ENCODE results near the gene SMYD3. TPM values are rescaled to one million over a fixed set of nuclear protein-coding genes. Genes with fewer than 3 reads are reported as not detected.
"Not testable (repeated sequence)": the region's sequence is repeated elsewhere in the genome, so short reads cannot be mapped to it uniquely, and the experiment has no call there.

The SMYD3 gene
- total RNA-seq, 1 donor from 2014 or later: 5.6 TPM

GRCh38 chr1:246329292-246329691, 177.8 kb downstream of the SMYD3 start:
- DNase-seq (ENCODE audit: low spot score); intact Hi-C loops (cut with DNase I): not testable (repeated sequence)

DNA sequence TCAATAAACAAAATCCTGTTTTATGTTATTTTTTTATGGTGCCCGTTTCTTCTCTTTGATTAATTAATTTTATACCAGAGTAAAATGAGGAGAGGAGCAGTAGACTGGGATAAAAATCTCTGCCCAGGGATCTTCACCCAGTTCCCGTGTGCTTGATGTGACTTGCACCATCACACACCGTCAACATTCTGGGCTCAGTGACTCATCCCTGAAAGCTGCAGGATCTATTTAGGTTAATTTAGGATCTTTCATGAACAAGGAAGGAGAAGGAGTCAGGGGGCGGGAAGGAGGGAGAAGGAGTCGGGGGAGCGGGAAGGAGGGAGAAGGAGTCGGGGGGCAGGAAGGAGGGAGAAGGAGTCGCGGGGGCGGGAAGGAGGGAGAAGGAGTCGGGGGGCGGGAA, 182.4 kb downstream of the SMYD3 start:
- no peak for DNase-seq (ENCODE audit: low spot score)
- intact Hi-C loops (cut with DNase I): no loop called here

DNA sequence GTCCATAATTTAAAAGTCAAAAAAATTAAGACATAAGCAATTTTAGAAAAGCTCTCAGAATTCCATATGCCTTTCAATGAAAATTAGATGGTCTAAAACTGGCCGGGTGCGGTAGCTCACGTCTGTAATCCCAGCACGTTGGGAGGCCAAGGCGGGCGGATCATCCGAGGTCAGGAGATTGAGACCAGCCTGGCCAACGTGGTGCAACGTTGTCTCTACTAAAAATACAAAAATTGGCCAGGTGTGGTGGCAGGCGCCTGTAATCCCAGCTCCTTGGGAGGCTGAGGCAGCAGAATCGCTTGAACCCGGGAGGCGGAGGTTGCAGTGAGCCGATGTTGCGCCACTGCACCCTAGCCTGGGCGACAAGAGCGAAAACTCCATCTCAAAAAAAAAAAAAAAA, 183.0 kb downstream of the SMYD3 start:
- DNase-seq (ENCODE audit: low spot score); intact Hi-C loops (cut with DNase I): not testable (repeated sequence)

GRCh38 chr1:246320286-246320685, 186.8 kb downstream of the SMYD3 start:
- DNase-seq (ENCODE audit: low spot score): no peak
- intact Hi-C loops (cut with DNase I): no loop called here

- no peak for DNase-seq (ENCODE audit: low spot score)
- intact Hi-C loops (cut with DNase I): no loop called here
Measured at GRCh38 chr1:246319083-246319714, 187.9 kb downstream of the SMYD3 start.

DNA sequence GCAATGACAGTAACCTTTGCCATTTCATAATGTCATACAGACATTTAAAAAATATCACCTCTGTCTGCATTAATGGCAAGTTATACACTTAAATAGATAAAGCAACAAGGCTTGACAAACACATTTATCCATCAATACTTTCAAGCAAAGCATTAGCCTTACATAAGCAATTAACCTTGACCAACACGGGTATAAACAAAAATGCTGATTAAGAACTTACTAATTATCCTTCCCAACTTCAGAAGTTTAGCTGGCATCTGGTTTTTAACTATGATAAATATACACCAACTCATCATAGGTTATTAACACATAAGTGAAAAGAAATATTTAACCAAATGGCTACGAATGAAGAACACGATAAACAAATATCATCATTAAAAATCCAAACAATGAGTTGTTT, 188.5 kb downstream of the SMYD3 start:
- intact Hi-C loops (cut with DNase I): no loop called here
- DNase-seq (ENCODE audit: low spot score): no peak

DNA sequence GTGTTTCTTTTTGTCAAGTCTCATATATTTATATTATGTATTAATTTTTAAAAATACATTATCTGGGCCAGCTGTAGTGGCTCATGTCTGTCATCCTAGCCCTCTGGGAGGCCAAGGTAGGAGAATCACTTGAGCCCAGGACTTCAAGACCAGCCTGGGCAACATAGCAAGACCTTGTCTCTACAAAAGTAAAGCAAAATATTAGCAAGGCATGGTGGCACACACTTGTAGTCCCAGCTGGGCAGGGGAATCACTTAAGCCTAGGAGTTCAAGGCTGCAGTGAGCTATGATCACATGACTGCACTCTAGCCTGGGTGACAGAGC, 189.1 kb downstream of the SMYD3 start:
- intact Hi-C loops (cut with DNase I): no loop called here
- no peak for DNase-seq (ENCODE audit: low spot score)

- intact Hi-C loops (cut with DNase I): no loop called here
Measured at GRCh38 chr1:246317332-246318035, 189.6 kb downstream of the SMYD3 start.

GRCh38 chr1:246311461-246311860, 195.6 kb downstream of the SMYD3 start:
- intact Hi-C loops (cut with DNase I): no loop called here
- no peak for DNase-seq (ENCODE audit: low spot score)

More at GRCh38 chr1:246317332-246318035, 189.6 kb downstream of the SMYD3 start:
- no peak for DNase-seq (ENCODE audit: low spot score)

GRCh38 chr1:246309247-246309884, 197.7 kb downstream of the SMYD3 start:
- intact Hi-C loops (cut with DNase I): no loop called here
- no peak for DNase-seq (ENCODE audit: low spot score)

DNA sequence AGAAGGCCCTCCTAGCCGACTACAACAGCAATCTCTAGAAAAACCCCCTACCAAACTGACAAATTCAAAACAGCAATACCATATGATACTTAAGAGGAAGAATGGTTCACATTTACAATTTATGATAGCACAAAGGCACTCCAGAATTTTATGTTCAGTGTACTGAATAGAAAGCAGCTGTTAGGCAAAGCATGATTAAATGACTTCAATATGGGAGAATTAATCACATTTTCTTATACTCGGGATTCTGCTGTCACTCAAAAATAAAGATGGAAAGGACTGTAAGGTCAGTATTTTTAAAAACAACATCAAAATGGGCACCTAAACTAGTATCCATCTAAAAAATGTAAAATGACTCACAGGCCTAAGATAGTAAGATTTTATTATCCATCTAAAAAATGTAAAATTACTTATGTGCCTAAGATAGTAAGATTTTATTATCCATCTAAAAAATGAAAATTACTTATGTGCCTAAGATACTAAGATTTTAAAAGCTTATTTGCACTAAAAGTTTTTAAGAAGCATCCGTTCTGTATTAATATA, 198.5 kb downstream of the SMYD3 start:
- intact Hi-C loops (cut with DNase I): no loop called here
- no peak for DNase-seq (ENCODE audit: low spot score)

DNA sequence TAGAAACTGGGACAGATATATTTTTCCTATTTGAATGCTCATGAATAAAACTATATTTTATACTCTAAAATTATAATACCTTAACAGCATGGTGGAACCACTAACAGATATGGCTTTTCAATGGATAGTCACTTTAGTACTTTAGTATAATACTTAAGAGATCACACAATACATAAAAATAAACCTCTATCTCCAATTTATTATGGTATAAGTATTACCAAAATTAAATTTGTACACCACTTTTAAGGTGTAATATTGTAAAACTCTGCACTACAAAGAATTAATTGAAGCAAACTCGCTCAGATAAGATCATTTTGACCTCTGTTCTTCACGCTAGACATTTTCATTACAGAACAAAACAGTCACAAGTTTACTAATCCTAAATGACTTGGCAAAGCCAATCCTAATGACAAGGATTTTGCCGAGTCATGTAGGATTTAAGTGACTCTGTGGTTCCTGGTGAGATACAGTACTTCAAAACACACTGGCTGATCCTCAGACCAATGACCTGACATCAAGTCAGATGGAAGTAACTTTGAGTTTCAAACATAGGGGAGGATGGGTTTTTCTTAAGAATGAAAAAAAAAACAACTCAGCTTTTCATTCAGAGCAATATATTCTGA, 200.6 kb downstream of the SMYD3 start:
- intact Hi-C loops (cut with DNase I): no loop called here
- no peak for DNase-seq (ENCODE audit: low spot score)

- no peak for DNase-seq (ENCODE audit: low spot score)
- intact Hi-C loops (cut with DNase I): no loop called here
Measured at GRCh38 chr1:246304484-246305259, 202.4 kb downstream of the SMYD3 start.

DNA sequence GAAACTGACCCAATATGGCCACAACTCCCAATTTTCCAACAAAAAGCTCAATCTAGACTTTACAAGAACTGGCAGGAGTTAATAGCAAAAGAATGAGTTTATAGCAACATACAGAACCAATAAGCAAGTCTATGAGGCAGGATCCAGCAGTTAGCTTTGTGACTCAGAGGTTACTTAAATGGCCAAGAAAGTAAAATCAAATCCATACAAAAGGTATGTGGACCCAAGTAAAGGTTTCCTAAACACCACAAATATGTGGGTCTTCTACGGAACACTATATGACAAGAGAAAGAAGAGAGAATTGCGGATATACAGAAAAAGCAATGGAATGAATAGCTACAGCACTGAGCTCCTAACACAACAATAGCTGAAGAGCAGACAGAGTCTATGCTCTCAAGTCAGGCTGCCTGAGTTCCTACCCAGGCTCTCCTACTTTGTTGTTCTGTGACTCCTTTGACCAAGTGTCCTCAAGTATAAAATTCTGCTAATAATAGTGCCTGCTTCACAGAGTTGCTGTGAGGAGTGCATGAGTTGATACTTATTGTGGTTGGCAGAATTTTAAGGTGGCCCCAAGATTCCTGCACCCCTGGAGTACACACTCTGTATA, 204.3 kb downstream of the SMYD3 start:
- no peak for DNase-seq (ENCODE audit: low spot score)
- intact Hi-C loops (cut with DNase I): no loop called here

DNA sequence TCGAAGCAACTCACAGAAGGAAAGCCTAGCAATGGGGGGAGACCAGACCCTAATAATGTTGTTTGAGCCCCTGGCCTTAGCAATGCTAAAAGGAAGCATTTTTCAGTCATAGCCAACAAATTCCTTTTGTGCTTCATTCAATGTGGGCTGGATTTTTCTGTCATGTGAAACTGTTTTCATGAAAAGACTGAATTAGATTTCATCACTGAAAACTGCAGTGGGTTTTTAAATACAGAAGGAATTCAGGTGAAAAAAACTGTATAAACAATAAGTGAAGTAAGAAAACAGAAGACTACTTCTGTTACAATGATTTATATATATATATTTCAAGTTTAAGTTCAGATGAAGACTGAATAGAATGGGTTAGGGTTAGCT, 204.8 kb downstream of the SMYD3 start:
- intact Hi-C loops (cut with DNase I): no loop called here
- DNase-seq (ENCODE audit: low spot score): no peak

DNA sequence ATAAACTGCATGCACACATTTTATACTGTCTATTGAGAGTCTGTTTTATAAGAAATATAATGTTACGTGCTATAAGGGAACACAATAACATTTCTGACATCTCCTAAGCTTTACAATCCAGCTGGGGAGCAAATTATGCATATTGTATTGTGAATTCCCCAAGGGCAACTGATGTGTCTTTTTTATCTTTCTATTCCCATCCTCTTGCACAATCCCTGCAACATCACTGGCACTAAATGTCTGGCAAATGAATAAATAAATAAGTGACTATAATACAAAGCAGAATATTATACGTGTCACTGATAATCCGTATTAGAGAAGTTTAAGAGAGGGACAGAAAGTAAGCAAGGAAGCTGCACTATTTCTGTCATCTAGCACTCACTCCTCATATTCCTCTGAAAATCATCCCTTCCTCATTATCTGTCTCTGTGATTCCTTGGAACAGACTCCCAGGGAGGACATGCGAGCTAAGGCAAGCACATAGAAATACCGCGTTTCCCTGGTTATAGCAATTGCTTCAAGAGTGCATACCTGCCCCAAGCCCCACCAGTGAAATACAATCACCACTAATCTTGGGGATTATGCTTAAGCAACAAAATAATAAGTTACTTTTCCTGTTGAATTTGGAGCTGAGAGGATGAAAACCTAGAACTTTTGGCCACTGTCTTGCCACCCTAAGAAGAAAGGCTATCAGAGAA, 205.4 kb downstream of the SMYD3 start:
- DNase-seq (ENCODE audit: low spot score): no peak
- intact Hi-C loops (cut with DNase I): no loop called here

GRCh38 chr1:246300626-246301549, 206.2 kb downstream of the SMYD3 start:
- intact Hi-C loops (cut with DNase I): no loop called here
- DNase-seq (ENCODE audit: low spot score): no peak

Measured in cardiac septum (tissue), 1 donor.